GM12801 (cell line): Measurements from ENCODE around the gene MEAK7.

Source experiments
- TF ChIP-seq, protein P1 (sequence below): IDR thresholded peaks from one replicate; pipeline ENCODE4 v1.5.1; 2011; ENCODE audit warnings: control low read depth; ENCODE audit not compliant: insufficient read length; ENCODE audit errors: extremely low read depth

MEAK7 gene

DNA sequence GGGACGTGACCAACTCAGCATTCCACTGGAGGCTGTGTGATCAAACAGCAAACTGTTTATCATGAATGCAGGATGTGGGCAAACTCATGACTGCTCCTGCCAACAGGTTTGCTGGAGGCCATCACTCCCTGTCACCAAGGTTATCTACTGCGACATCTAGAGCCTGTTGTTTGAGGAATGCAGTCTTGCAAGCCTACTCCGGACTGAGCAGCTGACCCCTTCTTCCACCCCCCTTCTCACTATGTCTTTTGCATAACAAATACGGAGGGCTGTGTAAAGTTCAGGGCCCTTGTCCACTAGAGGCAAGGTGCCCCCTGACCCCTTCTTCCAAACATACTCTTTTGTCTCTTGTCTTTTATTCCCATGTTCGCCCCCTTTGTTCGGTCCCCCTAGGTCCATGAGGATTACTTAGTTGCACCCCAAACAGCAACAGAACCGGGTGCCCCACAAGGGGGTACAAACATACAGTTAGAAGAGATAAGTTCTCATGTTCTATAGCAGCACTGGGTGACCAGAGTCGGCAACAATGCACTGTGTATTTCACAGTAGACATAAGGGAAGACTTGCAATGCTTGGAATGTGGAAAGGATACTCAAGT, 28.7 kb downstream of the MEAK7 start:
- TF ChIP-seq, protein P1, sequence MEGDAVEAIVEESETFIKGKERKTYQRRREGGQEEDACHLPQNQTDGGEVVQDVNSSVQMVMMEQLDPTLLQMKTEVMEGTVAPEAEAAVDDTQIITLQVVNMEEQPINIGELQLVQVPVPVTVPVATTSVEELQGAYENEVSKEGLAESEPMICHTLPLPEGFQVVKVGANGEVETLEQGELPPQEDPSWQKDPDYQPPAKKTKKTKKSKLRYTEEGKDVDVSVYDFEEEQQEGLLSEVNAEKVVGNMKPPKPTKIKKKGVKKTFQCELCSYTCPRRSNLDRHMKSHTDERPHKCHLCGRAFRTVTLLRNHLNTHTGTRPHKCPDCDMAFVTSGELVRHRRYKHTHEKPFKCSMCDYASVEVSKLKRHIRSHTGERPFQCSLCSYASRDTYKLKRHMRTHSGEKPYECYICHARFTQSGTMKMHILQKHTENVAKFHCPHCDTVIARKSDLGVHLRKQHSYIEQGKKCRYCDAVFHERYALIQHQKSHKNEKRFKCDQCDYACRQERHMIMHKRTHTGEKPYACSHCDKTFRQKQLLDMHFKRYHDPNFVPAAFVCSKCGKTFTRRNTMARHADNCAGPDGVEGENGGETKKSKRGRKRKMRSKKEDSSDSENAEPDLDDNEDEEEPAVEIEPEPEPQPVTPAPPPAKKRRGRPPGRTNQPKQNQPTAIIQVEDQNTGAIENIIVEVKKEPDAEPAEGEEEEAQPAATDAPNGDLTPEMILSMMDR = no peak

DNA sequence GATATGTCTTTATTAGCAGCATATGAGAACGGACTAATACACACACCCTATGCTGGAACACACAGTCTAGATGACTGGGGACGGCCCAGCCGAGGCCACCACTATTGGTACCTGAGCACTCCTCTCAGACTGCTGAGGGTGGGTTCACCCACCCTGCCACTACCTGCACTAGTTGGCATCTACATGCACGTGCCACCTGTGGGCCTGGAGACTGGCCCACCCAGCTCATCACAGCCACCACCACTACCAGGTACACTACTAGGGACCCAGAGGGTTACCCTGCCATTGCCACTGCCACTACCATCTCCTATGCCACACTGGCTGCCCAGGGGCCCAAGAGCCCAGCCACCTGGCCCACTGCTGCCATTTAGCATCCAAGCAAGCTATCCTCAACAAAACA, 32.5 kb downstream of the MEAK7 start:
- TF ChIP-seq, protein P1 = no peak

DNA sequence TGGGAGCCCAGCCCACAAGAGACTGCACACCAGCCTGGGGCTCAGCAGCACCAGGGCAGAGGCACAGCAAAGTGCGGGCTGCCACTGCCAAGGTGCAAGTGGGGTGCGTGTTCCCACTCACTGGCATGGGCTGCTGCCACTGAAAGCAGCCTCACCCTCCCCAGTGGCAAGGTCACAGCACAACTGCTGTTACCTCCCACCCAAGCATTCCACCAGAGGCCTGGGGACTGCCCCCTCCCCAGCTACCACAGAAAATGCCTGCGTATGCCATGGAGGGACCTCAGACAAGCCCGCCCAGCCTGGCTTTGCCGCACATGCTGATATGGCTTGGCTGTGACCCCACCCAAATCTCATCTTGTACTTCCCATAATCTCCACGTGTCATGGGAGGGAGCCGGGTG, 33.1 kb downstream of the MEAK7 start:
- TF ChIP-seq, protein P1 = no peak

DNA sequence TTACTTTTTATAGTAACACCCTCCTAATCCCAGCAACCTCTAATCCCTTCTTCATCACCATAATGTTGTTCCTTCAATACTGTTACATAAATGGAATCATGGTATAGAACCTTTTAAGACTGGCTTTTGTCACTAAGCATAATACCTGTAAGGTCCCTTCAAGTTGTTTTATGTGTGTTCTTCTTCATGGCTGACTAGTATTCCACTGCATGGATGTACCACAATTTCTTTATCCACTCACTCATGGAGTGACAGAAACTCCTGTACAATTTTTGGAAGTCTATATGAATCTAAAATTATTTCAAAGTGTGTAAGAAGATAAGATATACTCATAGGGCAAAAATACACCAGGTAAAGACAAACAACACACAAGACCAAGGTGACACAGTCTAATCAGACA, 36.8 kb downstream of the MEAK7 start:
- TF ChIP-seq, protein P1 = no peak

DNA sequence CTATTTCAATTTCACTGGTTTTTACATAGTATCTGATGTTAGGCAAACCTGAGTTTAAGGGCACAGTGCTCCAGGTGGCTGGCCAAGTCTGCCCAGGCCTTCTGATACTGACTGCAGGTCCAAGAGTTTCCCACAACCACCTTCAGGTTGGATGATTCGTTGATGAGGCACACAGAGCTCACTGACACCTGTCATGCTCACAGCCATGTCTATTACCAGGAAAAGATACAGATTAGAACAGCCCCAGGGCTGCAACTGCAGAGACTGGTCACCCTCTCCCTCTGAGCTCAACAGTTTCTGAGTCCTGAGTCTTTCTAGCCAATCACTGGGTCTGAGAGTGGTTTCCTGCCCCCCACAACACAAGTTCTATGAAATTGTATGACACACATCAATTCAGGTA, 37.2 kb downstream of the MEAK7 start:
- TF ChIP-seq, protein P1 = no peak

DNA sequence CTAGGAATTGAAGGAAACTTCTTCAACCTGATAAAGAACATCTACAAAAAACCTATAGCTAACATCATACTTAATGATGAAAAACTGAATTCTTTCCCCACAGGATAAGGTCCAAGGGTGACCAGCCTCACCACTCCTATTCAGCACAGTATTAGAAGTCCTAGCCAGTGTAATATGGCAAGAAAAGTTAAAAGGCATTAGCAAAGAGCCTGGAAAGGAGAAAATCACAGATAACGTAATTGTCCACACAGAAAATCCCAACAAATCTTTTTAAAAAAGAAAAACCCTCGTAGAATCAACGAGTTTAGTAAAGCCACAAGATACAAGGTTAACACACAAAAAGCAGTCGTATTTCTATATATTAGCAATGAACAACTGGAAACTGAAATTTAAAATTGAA, 37.8 kb downstream of the MEAK7 start:
- TF ChIP-seq, protein P1 = no peak

DNA sequence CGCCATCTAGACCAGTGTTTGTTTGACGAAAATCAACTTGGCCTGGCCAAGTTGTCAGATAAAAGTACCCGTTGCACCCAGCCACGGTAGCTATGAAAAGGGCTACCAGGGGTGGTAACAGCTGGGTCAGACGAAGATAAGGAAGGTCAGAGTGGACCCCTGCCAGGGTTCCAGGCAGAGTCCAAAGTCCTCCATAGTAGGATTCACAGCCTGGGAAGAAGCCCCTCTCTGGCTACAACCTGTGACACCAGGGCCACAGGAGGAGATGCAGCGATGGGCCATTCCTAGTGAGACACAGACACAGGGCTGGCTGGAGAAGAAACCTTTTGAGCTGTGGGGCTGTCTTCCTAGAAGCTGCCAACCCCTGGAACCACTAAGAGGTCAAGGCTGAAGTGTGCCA, 39.3 kb downstream of the MEAK7 start:
- TF ChIP-seq, protein P1 = no peak

DNA sequence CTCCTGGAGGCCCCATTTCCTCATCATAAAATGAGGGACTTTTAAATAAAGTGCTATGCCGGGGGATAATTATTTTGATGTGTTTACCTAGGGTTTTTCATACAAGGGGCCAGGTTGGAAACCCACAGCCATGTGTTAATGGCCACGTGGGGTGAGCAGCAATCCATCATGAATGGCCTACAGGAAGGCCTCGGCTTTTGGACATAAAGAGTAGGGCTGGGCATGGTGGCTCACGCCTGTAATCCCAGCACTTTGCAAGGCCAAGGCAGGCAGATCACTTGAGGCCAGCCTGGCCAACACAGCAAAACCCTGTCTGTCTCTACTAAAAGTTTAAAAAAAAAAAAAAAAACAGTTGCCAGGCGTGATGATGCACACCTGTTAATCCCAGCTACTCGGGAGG, 40.3 kb downstream of the MEAK7 start:
- TF ChIP-seq, protein P1 = no peak
